Lower leg skin (tissue), 3 donors: Measurements from ENCODE around the gene HK2.

Experiments used
- POLR2A ChIP-seq, 2 donors: fragments of 450-650 bp; IDR thresholded peaks; one replicate each; pipeline ENCODE4 v1.6.1; 2016 to 2017; ENCODE audit warnings: antibody characterized with exemption in 2 of 2, mild to moderate bottlenecking in 1 of 2, moderate library complexity in 1 of 2
- TF ChIP-seq, protein P1 (sequence below), 3 donors: fragments of 450-650 bp; IDR thresholded peaks; one replicate each; pipeline ENCODE4 v1.5.1; 2016; ENCODE audit warnings: antibody characterized with exemption in 3 of 3, mild to moderate bottlenecking in 3 of 3, moderate library complexity in 2 of 3

- TF ChIP-seq, protein P1, sequence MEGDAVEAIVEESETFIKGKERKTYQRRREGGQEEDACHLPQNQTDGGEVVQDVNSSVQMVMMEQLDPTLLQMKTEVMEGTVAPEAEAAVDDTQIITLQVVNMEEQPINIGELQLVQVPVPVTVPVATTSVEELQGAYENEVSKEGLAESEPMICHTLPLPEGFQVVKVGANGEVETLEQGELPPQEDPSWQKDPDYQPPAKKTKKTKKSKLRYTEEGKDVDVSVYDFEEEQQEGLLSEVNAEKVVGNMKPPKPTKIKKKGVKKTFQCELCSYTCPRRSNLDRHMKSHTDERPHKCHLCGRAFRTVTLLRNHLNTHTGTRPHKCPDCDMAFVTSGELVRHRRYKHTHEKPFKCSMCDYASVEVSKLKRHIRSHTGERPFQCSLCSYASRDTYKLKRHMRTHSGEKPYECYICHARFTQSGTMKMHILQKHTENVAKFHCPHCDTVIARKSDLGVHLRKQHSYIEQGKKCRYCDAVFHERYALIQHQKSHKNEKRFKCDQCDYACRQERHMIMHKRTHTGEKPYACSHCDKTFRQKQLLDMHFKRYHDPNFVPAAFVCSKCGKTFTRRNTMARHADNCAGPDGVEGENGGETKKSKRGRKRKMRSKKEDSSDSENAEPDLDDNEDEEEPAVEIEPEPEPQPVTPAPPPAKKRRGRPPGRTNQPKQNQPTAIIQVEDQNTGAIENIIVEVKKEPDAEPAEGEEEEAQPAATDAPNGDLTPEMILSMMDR (IDR thresholded peaks at IDR 0.05) = no peak
- no peak for TF ChIP-seq POLR2A (IDR thresholded peaks at IDR 0.05)
These were observed 37.0 kb downstream of the HK2 start for GRCh38 chr2:74870951-74871350.
